GM12878 (cell line): Measurements from ENCODE around the gene NFATC2.

Source experiments
- EZH2 ChIP-seq: IDR thresholded peaks from 2 replicates; pipeline ENCODE4 v1.6.1; 2012; ENCODE audit warnings: low read depth, mild to moderate bottlenecking, control low read depth, inconsistent platforms, low read length, borderline replicate concordance; ENCODE audit not compliant: control insufficient read depth
- MEF2A ChIP-seq: IDR thresholded peaks from 2 replicates; pipeline ENCODE4 v1.6.1; 2011; ENCODE audit warnings: low read depth, mild to moderate bottlenecking, low read length, moderate library complexity; ENCODE audit not compliant: insufficient read depth
- TF ChIP-seq, protein P1 (sequence below): IDR thresholded peaks from 2 replicates; pipeline ENCODE4 v1.6.1; 2012; ENCODE audit warnings: low read depth, low read length, improper control_type of control experiment

DNA sequence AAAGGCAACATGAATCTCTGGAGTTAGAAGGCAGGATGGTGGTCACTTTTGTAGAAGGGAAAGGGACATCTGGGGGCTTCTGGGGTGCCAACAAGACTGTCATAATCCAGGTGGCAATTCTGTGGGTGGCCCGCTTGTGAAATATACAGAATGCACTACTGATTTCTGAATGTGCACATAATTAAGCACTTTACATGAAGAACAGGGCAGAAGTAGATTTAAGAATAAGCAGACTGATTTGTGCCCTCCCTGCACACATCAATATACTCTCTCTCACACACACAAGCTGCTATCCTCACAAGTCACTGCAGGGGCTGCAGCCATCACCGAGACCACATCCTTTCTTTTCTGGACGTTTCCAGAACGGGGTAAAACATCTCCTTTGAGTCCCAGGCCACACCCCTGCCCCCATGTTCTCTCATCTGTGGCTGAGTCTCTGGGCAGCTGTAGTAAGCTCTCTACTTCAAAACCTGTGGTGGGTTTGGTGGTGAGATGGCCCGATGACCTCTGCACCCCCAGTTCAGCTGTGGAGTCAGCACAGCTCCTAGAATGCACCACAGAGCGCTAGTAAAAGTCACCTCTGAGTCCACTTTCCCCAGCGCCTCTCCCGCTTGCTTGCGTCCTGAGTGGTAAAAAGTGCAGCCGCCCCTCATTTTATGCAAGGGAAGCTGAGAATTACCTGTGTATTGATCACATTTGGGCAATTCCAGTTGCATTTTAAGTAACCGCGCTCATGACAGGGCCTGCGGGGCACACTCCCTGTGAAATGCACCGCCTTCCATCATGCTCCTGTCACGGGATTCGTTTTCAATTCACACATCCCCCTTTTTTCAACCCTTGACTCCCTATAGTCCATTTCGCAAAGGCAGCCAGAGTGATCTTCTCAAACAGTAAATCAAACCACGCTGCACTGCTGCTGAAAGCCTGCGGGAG lies 115.5 kb downstream of the NFATC2 start:
- TF ChIP-seq, protein P1, sequence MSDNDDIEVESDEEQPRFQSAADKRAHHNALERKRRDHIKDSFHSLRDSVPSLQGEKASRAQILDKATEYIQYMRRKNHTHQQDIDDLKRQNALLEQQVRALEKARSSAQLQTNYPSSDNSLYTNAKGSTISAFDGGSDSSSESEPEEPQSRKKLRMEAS, result no peak
- no peak for TF ChIP-seq MEF2A
- TF ChIP-seq EZH2, result no peak
